Gastroesophageal sphincter (tissue), 4 donors: ENCODE results near the gene NGLY1. TPM values are rescaled to one million over a fixed set of nuclear protein-coding genes. Genes with fewer than 3 reads are reported as not detected.
A peak's percentile ranks its signal among the peaks of the same experiment; 100 is the strongest.

Experiments used
- ATAC-seq: fragments of 150-250 bp; one replicate; pipeline ENCODE4 v1.9.1; 2016; ENCODE audit warnings: mild to moderate bottlenecking, moderate library complexity
- H3K27ac ChIP-seq, 4 donors: fragments of 200-600 bp; sonication (generic) in 3 of 4; 1 replicate in 3 of 4; 2 replicates in 1 of 4; pipeline ENCODE4 v1.5.1; 2016 to 2019
- H3K27me3 ChIP-seq: fragments of 200-600 bp; sonication (generic); one replicate; pipeline ENCODE4 v1.5.1; 2019
- H3K36me3 ChIP-seq, 2 donors: fragments of 200-600 bp; sonication (generic); one replicate each; pipeline ENCODE4 v1.5.1; 2019; ENCODE audit warnings: control low read depth in 1 of 2
- H3K4me1 ChIP-seq, 3 donors: fragments of 200-600 bp; sonication (generic); 1 replicate in 2 of 3; 2 replicates in 1 of 3; pipeline ENCODE4 v1.5.1; 2016 to 2019; ENCODE audit warnings: control low read depth in 2 of 3
- H3K4me3 ChIP-seq, 2 donors: fragments of 200-600 bp; sonication (generic); one replicate each; pipeline ENCODE4 v1.5.1; 2019; ENCODE audit warnings: mild to moderate bottlenecking in 1 of 2, moderate library complexity in 1 of 2
- H3K9me3 ChIP-seq, 3 donors: fragments of 200-600 bp; sonication (generic); one replicate each; pipeline ENCODE4 v1.5.1; 2017 to 2019; ENCODE audit warnings: control low read depth in 2 of 3
- EP300 ChIP-seq: sonication (generic); formaldehyde crosslinking; IDR thresholded peaks from one replicate; pipeline ENCODE4 v1.6.1; 2017; ENCODE audit warnings: antibody characterized with exemption, mild to moderate bottlenecking
- POLR2A ChIP-seq, 2 donors: fragments of 450-650 bp; IDR thresholded peaks; one replicate each; pipeline ENCODE4 v1.6.1; 2017; ENCODE audit warnings: antibody characterized with exemption in 2 of 2, mild to moderate bottlenecking in 2 of 2, moderate library complexity in 1 of 2
- POLR2AphosphoS5 ChIP-seq: sonication (generic); formaldehyde crosslinking; IDR thresholded peaks from one replicate; pipeline ENCODE4 v1.6.1; 2017; ENCODE audit warnings: antibody characterized with exemption
- WGBS, 2 donors: methylation state at CpG; one replicate each; pipeline ENCODE4 v1.1.5; 2018; ENCODE audit warnings: low coverage in 1 of 2; 5-methylcytosine and 5-hydroxymethylcytosine counted together
- total RNA-seq, 4 donors: library from RNA; depleted of rRNA; stranded (reverse); fragments of >200 nt; gene quantifications; one replicate each; pipeline ENCODE4 v1.1.0, GENCODE V29; 2016
- TF ChIP-seq, protein P1 (sequence below), 4 experiments: fragments of 200-600 bp in 2 of 4; fragments of 450-650 bp in 2 of 4; sonication (generic) in 1 of 4; IDR thresholded peaks; one replicate each; pipeline ENCODE4 v1.5.1; 2017 to 2019; ENCODE audit warnings: antibody characterized with exemption in 4 of 4, mild to moderate bottlenecking in 2 of 4, moderate library complexity in 2 of 4

The NGLY1 gene
- total RNA-seq, 4 donors from 2014 or later, result 20.8 to 28.2 (median 25.4) TPM

DNA sequence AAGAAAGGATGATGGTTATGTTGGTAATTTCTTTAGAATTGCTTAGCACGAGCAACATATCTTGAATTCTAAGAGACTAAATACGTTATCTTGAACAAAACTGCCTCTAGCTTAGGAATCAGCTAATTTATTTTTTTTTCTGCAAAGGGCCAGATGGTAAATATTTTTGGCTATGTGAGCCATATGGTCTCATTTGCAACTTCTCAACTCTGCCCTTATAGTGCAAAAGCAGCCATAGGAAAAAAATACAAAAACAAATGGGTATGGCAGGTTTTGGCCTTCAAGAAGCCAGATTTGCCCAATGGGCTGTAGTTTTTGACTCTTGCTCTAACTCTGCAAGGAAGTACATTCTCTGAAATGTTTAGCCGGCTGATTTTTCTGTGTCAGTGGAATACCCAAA is 18.5 kb upstream of the NGLY1 start:
- no peak for ATAC-seq
- Histone ChIP-seq H3K9me3 (no peaks in the 10 kb centered on the region), H3K27ac (no peak overlapping the region), H3K27me3 (no peaks in the 10 kb centered on the region), H3K4me1 (no peaks in the 10 kb centered on the region), H3K36me3 (no peaks in the 10 kb centered on the region), H3K4me3 (no peak overlapping the region)
- TF ChIP-seq POLR2AphosphoS5, result no peak
- TF ChIP-seq, protein P1, sequence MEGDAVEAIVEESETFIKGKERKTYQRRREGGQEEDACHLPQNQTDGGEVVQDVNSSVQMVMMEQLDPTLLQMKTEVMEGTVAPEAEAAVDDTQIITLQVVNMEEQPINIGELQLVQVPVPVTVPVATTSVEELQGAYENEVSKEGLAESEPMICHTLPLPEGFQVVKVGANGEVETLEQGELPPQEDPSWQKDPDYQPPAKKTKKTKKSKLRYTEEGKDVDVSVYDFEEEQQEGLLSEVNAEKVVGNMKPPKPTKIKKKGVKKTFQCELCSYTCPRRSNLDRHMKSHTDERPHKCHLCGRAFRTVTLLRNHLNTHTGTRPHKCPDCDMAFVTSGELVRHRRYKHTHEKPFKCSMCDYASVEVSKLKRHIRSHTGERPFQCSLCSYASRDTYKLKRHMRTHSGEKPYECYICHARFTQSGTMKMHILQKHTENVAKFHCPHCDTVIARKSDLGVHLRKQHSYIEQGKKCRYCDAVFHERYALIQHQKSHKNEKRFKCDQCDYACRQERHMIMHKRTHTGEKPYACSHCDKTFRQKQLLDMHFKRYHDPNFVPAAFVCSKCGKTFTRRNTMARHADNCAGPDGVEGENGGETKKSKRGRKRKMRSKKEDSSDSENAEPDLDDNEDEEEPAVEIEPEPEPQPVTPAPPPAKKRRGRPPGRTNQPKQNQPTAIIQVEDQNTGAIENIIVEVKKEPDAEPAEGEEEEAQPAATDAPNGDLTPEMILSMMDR (IDR thresholded peaks at IDR 0.05), result no peak
- TF ChIP-seq POLR2A (IDR thresholded peaks at IDR 0.05), result no peak
- no peak for TF ChIP-seq EP300
- WGBS, 2 donors, result 90 to 91% methylated on average over 3 of the region's 3 CpGs

DNA sequence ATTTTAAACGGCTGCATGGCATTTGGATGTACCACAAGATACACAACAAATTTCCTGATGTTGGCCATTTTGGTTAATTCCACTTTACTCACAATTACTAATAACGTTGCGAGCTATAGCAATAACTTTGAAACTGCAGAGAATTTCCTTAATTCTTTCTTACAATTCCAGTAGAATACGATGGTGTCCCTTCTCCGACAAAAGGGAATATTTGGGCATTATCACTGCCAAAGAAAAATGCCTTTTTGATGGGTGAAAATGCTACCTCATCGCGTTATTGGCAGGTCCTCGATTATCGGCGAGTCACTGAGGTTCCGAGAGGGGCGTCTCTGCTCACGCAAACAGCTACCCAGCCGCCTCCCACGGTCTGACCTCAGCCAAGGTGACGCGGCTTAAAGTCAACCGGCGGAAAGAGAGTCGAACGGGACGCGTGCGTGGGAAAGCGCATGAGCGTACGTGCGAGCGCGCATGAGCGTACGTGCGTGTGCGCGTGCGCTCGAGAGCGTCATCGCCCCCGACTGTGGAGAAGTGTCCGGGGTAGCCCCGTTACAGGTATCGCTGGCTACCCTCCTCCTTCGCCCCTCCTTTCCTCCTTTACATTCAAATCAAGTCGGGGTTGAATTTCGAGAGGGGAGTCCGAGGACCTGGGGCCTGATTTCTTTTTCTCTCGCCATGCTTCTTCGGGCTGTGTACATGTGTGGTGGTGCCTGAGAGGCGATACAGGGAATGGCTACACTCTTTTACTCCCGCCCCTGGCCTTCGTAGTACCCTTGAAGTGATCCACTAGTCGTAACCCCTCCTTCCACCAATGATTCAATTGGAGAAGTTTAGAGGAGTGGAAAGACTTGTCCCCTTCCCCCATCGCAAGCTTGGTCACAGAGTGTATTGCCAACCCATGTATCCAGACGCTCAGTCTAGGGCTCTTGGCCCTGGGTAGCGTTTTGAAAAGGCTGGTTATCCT is 6.6 kb upstream of the NGLY1 start, which contains the start of gene OXSM:
Gene OXSM (plus strand): TSS at position 495 of the 961 bp plus-strand sequence. CDS start 931 bp downstream, outside the sequence.
- peak within 1 kb of the TSS; percentile 65 to 75 for H3K4me3 ChIP-seq
- peak; percentile 69 to 71 for TF ChIP-seq POLR2A (IDR thresholded peaks at IDR 0.05)
- peak; percentile 93 for TF ChIP-seq POLR2AphosphoS5
- peak; percentile 64 for TF ChIP-seq EP300
- TF ChIP-seq, protein P1 (IDR thresholded peaks at IDR 0.05), result no peak
- 0 to 1% methylated on average over 12 to 35 of the region's 56 CpGs for WGBS, 2 donors
- H3K27ac ChIP-seq, result peak within 1 kb of the TSS; percentile 84 to 91 (median 88)
- H3K36me3 ChIP-seq, result peaks cover 0 to 9% of the 10 kb centered on the region in 2 donors
- peak; percentile 97 for ATAC-seq
- no peaks in the 10 kb centered on the region for H3K9me3 ChIP-seq
- H3K4me1 ChIP-seq, result peaks cover 0 to 43% (median 3%) of the 10 kb centered on the region in 3 donors
- no peaks in the 10 kb centered on the region for H3K27me3 ChIP-seq

DNA sequence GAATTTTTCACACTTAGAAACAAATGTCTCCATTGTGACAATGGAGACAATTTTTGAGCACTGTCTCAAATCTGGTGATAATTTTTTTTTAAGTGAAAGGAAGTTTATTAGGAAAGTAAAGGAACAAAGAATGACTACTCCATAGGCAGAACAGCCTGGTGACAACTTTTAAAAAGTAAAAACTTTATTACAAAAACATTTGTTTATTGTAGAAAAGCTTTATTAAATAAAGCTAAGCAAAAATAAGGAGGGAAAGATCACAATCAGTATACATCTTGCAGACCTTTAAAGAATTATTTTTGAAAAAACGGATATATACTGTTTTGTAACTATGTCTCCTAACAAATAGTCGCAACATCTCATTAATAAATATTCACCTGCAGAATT is 6.0 kb upstream of the NGLY1 start:
- H3K4me3 ChIP-seq, result peak overlapping the region; percentile 65 to 75
- 9 to 18% methylated on average over 2 of the region's 2 CpGs for WGBS, 2 donors
- no peaks in the 10 kb centered on the region for H3K9me3 ChIP-seq
- H3K27ac ChIP-seq, result peak overlapping the region; percentile 84 to 91 (median 88)
- H3K27me3 ChIP-seq, result no peaks in the 10 kb centered on the region
- TF ChIP-seq, protein P1 (IDR thresholded peaks at IDR 0.05), result no peak
- TF ChIP-seq POLR2A (IDR thresholded peaks at IDR 0.05), result no peak
- TF ChIP-seq POLR2AphosphoS5, result no peak
- TF ChIP-seq EP300, result no peak
- H3K36me3 ChIP-seq, result peaks cover 0 to 4% of the 10 kb centered on the region in 2 donors
- ATAC-seq, result no peak
- peaks cover 0 to 44% (median 3%) of the 10 kb centered on the region in 3 donors for H3K4me1 ChIP-seq

DNA sequence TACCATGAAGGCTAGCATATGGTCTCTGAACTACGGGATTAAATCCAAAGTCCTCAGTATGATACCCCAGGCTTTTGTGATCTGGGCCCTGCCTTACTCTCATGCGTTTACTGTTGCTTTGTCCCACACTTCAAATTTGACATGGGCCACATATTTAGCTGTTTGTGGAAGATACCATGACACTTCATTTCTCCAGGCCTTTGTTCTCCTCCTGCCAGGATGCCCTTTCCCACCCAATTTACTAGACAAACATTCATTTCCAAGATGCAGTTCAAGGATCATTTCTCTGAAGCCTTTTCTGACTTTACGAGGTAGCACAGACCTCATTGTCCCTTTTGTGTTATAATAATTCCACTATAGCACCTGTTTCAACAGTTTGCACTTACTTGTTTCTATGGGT is 4.4 kb upstream of the NGLY1 start:
- WGBS, 2 donors, result 89 to 95% methylated on average over 2 to 3 of the region's 3 CpGs

More for the DNA sequence above, 4.4 kb upstream of the NGLY1 start:
- Histone ChIP-seq H3K27me3 (no peaks in the 10 kb centered on the region), H3K4me3 (no peak overlapping the region), H3K9me3 (no peaks in the 10 kb centered on the region), H3K4me1 (peaks cover 0 to 40% (median 3%) of the 10 kb centered on the region in 3 donors), H3K27ac (no peak overlapping the region), H3K36me3 (no peaks in the 10 kb centered on the region)
- no peak for TF ChIP-seq POLR2A (IDR thresholded peaks at IDR 0.05)
- TF ChIP-seq POLR2AphosphoS5, result no peak
- TF ChIP-seq EP300, result no peak
- TF ChIP-seq, protein P1 (IDR thresholded peaks at IDR 0.05), result no peak
- no peak for ATAC-seq
